MM.1S (cell line): ENCODE data around the gene ZDHHC7.

Experiments
- DNase-seq: peaks from one replicate; pipeline ENCODE4 v3.0.0-alpha.2; 2015
- H2AFZ ChIP-seq: fragments of 300-600 bp; sonication (generic); 2 replicates; pipeline ENCODE4 v1.6.0; 2016; ENCODE audit warnings: antibody characterized with exemption, low read length
- H3F3A ChIP-seq: fragments of 300-600 bp; sonication (generic); 2 replicates; pipeline ENCODE4 v1.6.1; 2016; ENCODE audit warnings: mild to moderate bottlenecking, antibody characterized with exemption, low read length, moderate library complexity, mixed read lengths; ENCODE audit not compliant: insufficient read depth
- H3K27ac ChIP-seq: fragments of 300-600 bp; sonication (generic); 2 replicates; pipeline ENCODE4 v1.5.1; 2016; ENCODE audit warnings: mild to moderate bottlenecking, low read length
- H3K27me3 ChIP-seq: fragments of 300-600 bp; sonication (generic); replicated peaks from 2 replicates; pipeline ENCODE4 v1.6.0; 2016; ENCODE audit warnings: low read length; ENCODE audit not compliant: insufficient read depth
- H3K36me3 ChIP-seq: fragments of 300-600 bp; sonication (generic); replicated peaks from 2 replicates; pipeline ENCODE4 v1.6.1; 2016; ENCODE audit warnings: mild to moderate bottlenecking, low read length, mixed read lengths; ENCODE audit not compliant: insufficient read depth
- H3K4me1 ChIP-seq: fragments of 300-600 bp; sonication (generic); 2 replicates; pipeline ENCODE4 v1.6.1; 2016; ENCODE audit warnings: low read length, mixed read lengths
- H3K4me2 ChIP-seq: fragments of 300-600 bp; sonication (generic); 2 replicates; pipeline ENCODE4 v1.6.0; 2016; ENCODE audit warnings: low read depth, low read length
- H3K4me3 ChIP-seq: fragments of 300-600 bp; sonication (generic); 2 replicates; pipeline ENCODE4 v1.5.1; 2016; ENCODE audit warnings: low read length, mixed read lengths
- H3K79me2 ChIP-seq: fragments of 300-600 bp; sonication (generic); 2 replicates; pipeline ENCODE4 v1.6.1; 2016; ENCODE audit warnings: mixed run types, low read length, mixed read lengths
- H3K9ac ChIP-seq: fragments of 300-600 bp; sonication (generic); 2 replicates; pipeline ENCODE4 v1.6.1; 2016; ENCODE audit warnings: low read length, mixed read lengths
- H3K9me2 ChIP-seq: fragments of 300-600 bp; sonication (generic); replicated peaks from 2 replicates; pipeline ENCODE4 v1.6.1; 2016; ENCODE audit warnings: mild to moderate bottlenecking, low read length, mixed read lengths; ENCODE audit not compliant: insufficient read depth
- H3K9me3 ChIP-seq: fragments of 300-600 bp; sonication (generic); replicated peaks from 2 replicates; pipeline ENCODE4 v1.6.1; 2016; ENCODE audit warnings: mild to moderate bottlenecking, low read length, mixed read lengths; ENCODE audit not compliant: insufficient read depth
- H4K20me1 ChIP-seq: fragments of 300-600 bp; sonication (generic); 2 replicates; pipeline ENCODE4 v1.6.1; 2016; ENCODE audit warnings: mild to moderate bottlenecking, low read length, moderate library complexity, mixed read lengths; ENCODE audit not compliant: insufficient read depth
- CTCF ChIP-seq: fragments of 300-600 bp; sonication (generic); IDR thresholded peaks from 2 replicates; pipeline ENCODE4 v1.5.1; 2016; ENCODE audit warnings: antibody characterized with exemption, low read length, mixed read lengths
- EZH2 ChIP-seq: fragments of 300-600 bp; sonication (generic); optimal IDR thresholded peaks from 2 replicates; pipeline ENCODE3; 2017; ENCODE audit warnings: low read depth, mild to moderate bottlenecking, antibody characterized with exemption, low read length, mixed read lengths
- EZH2phosphoT487 ChIP-seq: fragments of 300-600 bp; sonication (generic); IDR thresholded peaks from 2 replicates; pipeline ENCODE4 v1.6.1; 2018; ENCODE audit warnings: antibody characterized with exemption, low read length

The ZDHHC7 gene

GRCh38 chr16:84999857-85000480 is 11.4 kb downstream of the ZDHHC7 start:
- Histone ChIP-seq H3K79me2 (peaks cover 37% of the 10 kb centered on the region), H3K4me1 (no peaks in the 10 kb centered on the region), H3F3A (no peaks in the 10 kb centered on the region)

GRCh38 chr16:84999200-84999599 is 12.1 kb downstream of the ZDHHC7 start:
- TF ChIP-seq CTCF: no peak
- TF ChIP-seq EZH2: no peak
- no peak for TF ChIP-seq EZH2phosphoT487
- Histone ChIP-seq H3K9me2 (no peaks in the 10 kb centered on the region), H3K4me2 (no peak overlapping the region), H3F3A (no peaks in the 10 kb centered on the region), H3K36me3 (no peaks in the 10 kb centered on the region), H2AFZ (no peak overlapping the region), H3K9ac (no peak overlapping the region), H3K27me3 (no peaks in the 10 kb centered on the region), H3K9me3 (no peaks in the 10 kb centered on the region), H3K4me1 (no peaks in the 10 kb centered on the region), H3K79me2 (peaks cover 30% of the 10 kb centered on the region), H3K27ac (no peak overlapping the region), H4K20me1 (no peaks in the 10 kb centered on the region), H3K4me3 (no peak overlapping the region)
- no peak for DNase-seq

More at GRCh38 chr16:84999857-85000480, 11.4 kb downstream of the ZDHHC7 start:
- Histone ChIP-seq H3K4me2 (no peak overlapping the region), H3K9ac (no peak overlapping the region), H2AFZ (no peak overlapping the region), H3K27me3 (no peaks in the 10 kb centered on the region), H3K9me3 (no peaks in the 10 kb centered on the region), H3K36me3 (no peaks in the 10 kb centered on the region), H3K9me2 (no peaks in the 10 kb centered on the region), H3K4me3 (no peak overlapping the region), H3K27ac (no peak overlapping the region), H4K20me1 (no peaks in the 10 kb centered on the region)
- DNase-seq: no peak
- TF ChIP-seq EZH2phosphoT487 (no peak), CTCF (no peak), EZH2 (no peak)

- Histone ChIP-seq H3F3A (no peaks in the 10 kb centered on the region), H3K27ac (no peak overlapping the region), H3K27me3 (no peaks in the 10 kb centered on the region), H3K9me2 (no peaks in the 10 kb centered on the region), H4K20me1 (no peaks in the 10 kb centered on the region), H3K9ac (no peak overlapping the region), H3K4me1 (no peaks in the 10 kb centered on the region), H2AFZ (no peak overlapping the region), H3K36me3 (no peaks in the 10 kb centered on the region), H3K4me3 (no peak overlapping the region), H3K4me2 (no peak overlapping the region), H3K9me3 (no peaks in the 10 kb centered on the region), H3K79me2 (0 out of 2 replicates have a peak, but pooled peaks cover 5% of the 10 kb centered on the region)
- DNase-seq: no peak
- TF ChIP-seq CTCF (no peak), EZH2 (no peak), EZH2phosphoT487 (no peak)
Measured at GRCh38 chr16:84996365-84996764, 15.0 kb downstream of the ZDHHC7 start.
